H1 (cell line): ENCODE data around the gene RAD23A. TPM values are rescaled to one million over a fixed set of nuclear protein-coding genes. Genes with fewer than 3 reads are reported as not detected.
A peak's percentile ranks its signal among the peaks of the same experiment; 100 is the strongest.

ENCODE experiments used
- CTCF ChIA-PET: fragments of 300-600 bp; sonication (Branson Sonifier 250); formaldehyde crosslinking; loops from one replicate; lab custom pipeline; 2021; ENCODE audit not compliant: partially characterized antibody; lab: Charles Lee
- POLR2A ChIA-PET: fragments of 300-600 bp; sonication (Branson Sonifier 250); formaldehyde crosslinking; loops from one replicate; lab custom pipeline; 2021; ENCODE audit warnings: inconsistent platforms; ENCODE audit not compliant: partially characterized antibody; lab: Charles Lee
- DNase-seq, 2 experiments: peaks; one replicate each; pipeline versions ENCODE4 v3.0.0 to v3.0.0-alpha.2; 2010 to 2022; ENCODE audit warnings: low spot score in 2 of 2, low read depth in 1 of 2, mixed read lengths in 1 of 2
- FAIRE-seq: peaks from 2 replicates; lab custom pipeline; 2011; peaks lifted over from hg19 to GRCh38; lab: Jason Lieb, UNC
- H2AFZ ChIP-seq: 2 replicates; pipeline ENCODE4 v1.8.1; 2012; ENCODE audit warnings: low read length, inconsistent platforms
- H2AK5ac ChIP-seq: 2 replicates; pipeline ENCODE4 v1.6.1; 2013; ENCODE audit warnings: low read depth, low read length
- H2BK120ac ChIP-seq: replicated peaks from 2 replicates; pipeline ENCODE3; 2013; ENCODE audit warnings: low read depth, low read length, inconsistent platforms
- H2BK12ac ChIP-seq: 2 replicates; pipeline ENCODE4 v1.6.1; 2013; ENCODE audit warnings: low read depth, low read length
- H2BK15ac ChIP-seq: 2 replicates; pipeline ENCODE4 v1.6.1; 2013; ENCODE audit warnings: low read length
- H2BK20ac ChIP-seq: 2 replicates; pipeline ENCODE4 v1.6.1; 2013; ENCODE audit warnings: low read length
- H2BK5ac ChIP-seq: 2 replicates; pipeline ENCODE4 v1.6.1; 2013; ENCODE audit warnings: low read depth, low read length
- H3K14ac ChIP-seq: 2 replicates; pipeline ENCODE4 v1.6.1; 2013; ENCODE audit warnings: inconsistent platforms; ENCODE audit not compliant: insufficient read length
- H3K18ac ChIP-seq: 2 replicates; pipeline ENCODE4 v1.6.1; 2013; ENCODE audit warnings: low read length; ENCODE audit errors: extremely low read depth
- H3K23ac ChIP-seq: 2 replicates; pipeline ENCODE4 v1.6.1; 2013; ENCODE audit warnings: inconsistent platforms; ENCODE audit not compliant: insufficient read length
- H3K23me2 ChIP-seq: 2 replicates; pipeline ENCODE4 v1.6.1; 2013; ENCODE audit warnings: low read depth, low read length
- H3K27ac ChIP-seq: 2 replicates; pipeline ENCODE4 v1.6.1; 2011; ENCODE audit warnings: low read depth, low read length, inconsistent platforms
- H3K27me3 ChIP-seq, 4 experiments: replicated peaks in 1 of 4; 1 replicate in 1 of 4; 2 replicates in 3 of 4; pipeline versions ENCODE4 v1.6.1 to v1.8.1; 2011 to 2013; ENCODE audit warnings: low read length in 3 of 4, mild to moderate bottlenecking in 3 of 4, inconsistent platforms in 2 of 4, mixed read lengths in 2 of 4, moderate library complexity in 1 of 4; ENCODE audit not compliant: control insufficient read depth in 3 of 4, insufficient read depth in 3 of 4; ENCODE audit errors: extremely low read depth in 1 of 4
- H3K36me3 ChIP-seq, 4 experiments: 2 replicates each; pipeline versions ENCODE4 v1.6.1 to v1.8.1; 2011 to 2013; ENCODE audit warnings: mild to moderate bottlenecking in 4 of 4, low read length in 3 of 4, moderate library complexity in 2 of 4, control low read depth in 1 of 4, inconsistent platforms in 1 of 4; ENCODE audit not compliant: insufficient read depth in 4 of 4, control insufficient read depth in 2 of 4
- H3K4ac ChIP-seq: replicated peaks from 2 replicates; pipeline ENCODE3; 2013; ENCODE audit warnings: low read length, low read depth, mixed read lengths, inconsistent platforms; ENCODE audit not compliant: insufficient read length
- H3K4me1 ChIP-seq, 4 experiments: replicated peaks in 1 of 4; 1 replicate in 1 of 4; 2 replicates in 3 of 4; pipeline versions ENCODE4 v1.6.1 to v1.8.1; 2011 to 2013; ENCODE audit warnings: low read length in 3 of 4, inconsistent platforms in 2 of 4, mixed read lengths in 1 of 4; ENCODE audit not compliant: insufficient read depth in 4 of 4, control insufficient read depth in 3 of 4
- H3K4me2 ChIP-seq, 2 experiments: 2 replicates each; pipeline versions ENCODE4 v1.6.1 to v1.8.1; 2011 to 2013; ENCODE audit warnings: low read depth in 2 of 2, low read length in 2 of 2, control low read depth in 1 of 2, inconsistent platforms in 1 of 2, mild to moderate bottlenecking in 1 of 2; ENCODE audit not compliant: insufficient read depth in 1 of 2
- H3K4me3 ChIP-seq, 4 experiments: fragments of 200-600, 300-600 bp in 1 of 4; sonication (generic), shearing (Covaris generic), sonication (Bioruptor Twin) in 1 of 4; 2 replicates each; pipeline versions ENCODE4 v1.5.1 to v1.8.1; 2011 to 2016; ENCODE audit warnings: low read length in 4 of 4, low read depth in 3 of 4, control low read depth in 2 of 4, inconsistent platforms in 2 of 4, mild to moderate bottlenecking in 2 of 4, mixed read lengths in 1 of 4, moderate library complexity in 1 of 4; ENCODE audit not compliant: insufficient read depth in 2 of 4; ENCODE audit errors: extremely low read depth in 1 of 4
- H3K56ac ChIP-seq: replicated peaks from 2 replicates; pipeline ENCODE3; 2013; ENCODE audit warnings: low read depth, mild to moderate bottlenecking, mixed read lengths, low read length, inconsistent platforms; ENCODE audit not compliant: insufficient read length
- H3K79me1 ChIP-seq: 2 replicates; pipeline ENCODE4 v1.6.1; 2013; ENCODE audit warnings: low read depth, low read length, control low read depth
- H3K79me2 ChIP-seq, 2 experiments: 2 replicates each; pipeline versions ENCODE4 v1.6.1 to v1.8.1; 2012 to 2013; ENCODE audit warnings: low read length in 2 of 2, mild to moderate bottlenecking in 2 of 2, inconsistent platforms in 1 of 2; ENCODE audit not compliant: insufficient read depth in 2 of 2, control insufficient read depth in 1 of 2
- H3K9ac ChIP-seq, 4 experiments: replicated peaks in 1 of 4; 1 replicate in 1 of 4; 2 replicates in 3 of 4; pipeline versions ENCODE4 v1.6.1 to v1.8.1; 2011 to 2013; ENCODE audit warnings: low read depth in 3 of 4, low read length in 3 of 4, control low read depth in 2 of 4, mild to moderate bottlenecking in 2 of 4, moderate library complexity in 2 of 4, inconsistent platforms in 1 of 4; ENCODE audit errors: extremely low read depth in 1 of 4
- H3K9me3 ChIP-seq, 2 experiments: 2 replicates each; pipeline versions ENCODE4 v1.6.1 to v1.8.1; 2012 to 2013; ENCODE audit warnings: mild to moderate bottlenecking in 2 of 2, moderate library complexity in 2 of 2, control low read depth in 1 of 2, inconsistent platforms in 1 of 2, low read depth in 1 of 2, low read length in 1 of 2, mixed read lengths in 1 of 2; ENCODE audit not compliant: insufficient read depth in 2 of 2
- H4K20me1 ChIP-seq, 2 experiments: replicated peaks in 1 of 2; 2 replicates each; pipeline versions ENCODE3 to v1.8.1; 2011 to 2013; ENCODE audit warnings: inconsistent platforms in 2 of 2, low read length in 2 of 2, mild to moderate bottlenecking in 1 of 2; ENCODE audit not compliant: insufficient read depth in 2 of 2, control insufficient read depth in 1 of 2
- H4K5ac ChIP-seq: 2 replicates; pipeline ENCODE4 v1.6.1; 2013; ENCODE audit warnings: low read length, low read depth, mixed read lengths, inconsistent platforms; ENCODE audit not compliant: insufficient read length
- H4K8ac ChIP-seq: 2 replicates; pipeline ENCODE4 v1.8.0; 2013; ENCODE audit warnings: mild to moderate bottlenecking, moderate library complexity, low read length, inconsistent platforms; ENCODE audit not compliant: insufficient read depth; ENCODE audit errors: extremely low read depth
- H4K91ac ChIP-seq: replicated peaks from 2 replicates; pipeline ENCODE3; 2013; ENCODE audit warnings: low read length, mixed read lengths, inconsistent platforms; ENCODE audit not compliant: insufficient read length
- WGBS, 2 experiments: shearing (Covaris generic) in 1 of 2; methylation state at CpG; one replicate each; pipeline versions ENCODE4 v1.1.6 to v1.1.7; 2013 to 2015; ENCODE audit warnings: low lambda C conversion rate in 2 of 2, mixed read lengths in 2 of 2, inconsistent platforms in 1 of 2, low coverage in 1 of 2, missing lambda C conversion rate in 1 of 2; ENCODE audit not compliant: insufficient replicate concordance in 2 of 2, insufficient coverage in 1 of 2, insufficient read length in 1 of 2; ENCODE audit errors: extremely low coverage in 1 of 2, missing lambda C conversion rate in 1 of 2; 5-methylcytosine and 5-hydroxymethylcytosine counted together
- polyA plus RNA-seq, 7 experiments: library from polyadenylated mRNA; depleted of rRNA in 3 of 7; stranded (reverse) in 5 of 7; unstranded in 2 of 7; fragments of >200 nt in 5 of 7; fragments of 200-250 nt in 2 of 7; gene quantifications; 1 replicate in 5 of 7; 2 replicates in 1 of 7; 4 replicates in 1 of 7; pipeline versions ENCODE4 v1.2.1 to v1.2.3, GENCODE V29; 2011 to 2013; ENCODE audit warnings: missing spikeins in 2 of 7, mixed read lengths in 2 of 7
- total RNA-seq: library from RNA; stranded (reverse); fragmentation: NEBNext Ultra II Directional; extraction: Animal tissue kit (Norgen Biotek cat#: 25700); gene quantifications from 2 replicates; pipeline ENCODE4 v1.2.1, GENCODE V29; 2021

Gene RAD23A
- total and polyA plus RNA-seq, 2 of the 8 experiments (the other 6 are each of a cell fraction or from before 2014, with no cell fraction given) = 40.0 to 76.1 TPM

- Histone ChIP-seq H3K79me1 (peaks cover 3% of the 10 kb centered on the region; the same call in 1 of the 2 replicates), H2AFZ (no peak overlapping the region), H3K27me3 (peaks cover 22 to 63% (median 57%) of the 10 kb centered on the region in 4 experiments), H3K9ac (0 out of 7 replicates have a peak overlapping the region, but pooled peaks of 1 of the 4 experiments have one; percentile 5), H3K56ac (no peak overlapping the region), H4K20me1 (peaks cover 4 to 27% of the 10 kb centered on the region in 2 experiments), H4K8ac (no peak overlapping the region), H3K36me3 (peaks cover 0 to 3% (median 0%) of the 10 kb centered on the region in 4 experiments; a peak in 1 of 8 replicates), H3K27ac (no peak overlapping the region), H3K9me3 (no peaks in the 10 kb centered on the region), H3K4me2 (peak overlapping the region; percentile 28 to 42; a peak in 2 of 4 replicates), H2AK5ac (peak overlapping the region; percentile 100; the same call in 1 of the 2 replicates), H2BK120ac (no peak overlapping the region), H3K4me3 (0 out of 8 replicates have a peak overlapping the region, but pooled peaks of 1 of the 4 experiments have one; percentile 36), H3K4me1 (peaks cover 0 to 15% (median 6%) of the 10 kb centered on the region in 4 experiments; a peak in 5 of 7 replicates), H4K5ac (no peak overlapping the region), H3K23ac (no peak overlapping the region), H3K79me2 (no peaks in the 10 kb centered on the region), H3K18ac (peak overlapping the region; percentile 32), H3K14ac (no peak overlapping the region), H3K23me2 (peaks cover 23% of the 10 kb centered on the region), H2BK15ac (peak overlapping the region; percentile 100), H3K4ac (no peak overlapping the region), H2BK20ac (peak overlapping the region; percentile 86; the same call in 1 of the 2 replicates), H2BK12ac (peak overlapping the region; percentile 99), H4K91ac (no peak overlapping the region), H2BK5ac (peak overlapping the region; percentile 60; the same call in 1 of the 2 replicates)
- POLR2A ChIA-PET = interaction anchor here (1.0 to 1.2 kb wide), 2 partner anchors 16 to 23 kb away, joined by 3 read pairs; no protein-coding TSS in a partner anchor
- FAIRE-seq (no peak), DNase-seq (no peak)
- CTCF ChIA-PET = interaction anchor here (0.9 to 2.7 kb wide), 3 partner anchors 20 to 103 kb away, joined by 3 to 8 read pairs (median 3); no protein-coding TSS in a partner anchor
- 50% methylated on average over 11 of the region's 22 CpGs; no CpG with 5 or more reads in 1 of the 2 experiments for WGBS, 2 experiments
These were observed 44.8 kb downstream of the RAD23A start for GRCh38 chr19:12990431-12990830.
